GM10266 (cell line): Measurements from ENCODE around the gene PRIMPOL.
"Not testable (repeated sequence)": the region's sequence is repeated elsewhere in the genome, so short reads cannot be mapped to it uniquely, and the experiment has no call there.

Source experiments
- DNase-seq: peaks from one replicate; pipeline ENCODE4 v3.0.0; 2012; ENCODE audit errors: extremely low spot score
- TF ChIP-seq, protein P1 (sequence below): IDR thresholded peaks from 2 replicates; pipeline ENCODE4 v1.5.1; 2012; ENCODE audit warnings: mild to moderate bottlenecking, low read depth; ENCODE audit not compliant: control insufficient read depth, insufficient read depth; ENCODE audit errors: missing control alignments

PRIMPOL gene

GRCh38 chr4:184649026-184649970 is at the start of gene PRIMPOL, which contains the start of gene CASP3:
Gene PRIMPOL, plus strand, starts transcription at chr4:184649738. Its CDS starts 7,403 bp downstream, at chr4:184657141.
Gene CASP3, minus strand, starts transcription at chr4:184649447. Its CDS starts 10,994 bp downstream, at chr4:184638453.
- DNase-seq = peak; percentile 95
- TF ChIP-seq, protein P1, sequence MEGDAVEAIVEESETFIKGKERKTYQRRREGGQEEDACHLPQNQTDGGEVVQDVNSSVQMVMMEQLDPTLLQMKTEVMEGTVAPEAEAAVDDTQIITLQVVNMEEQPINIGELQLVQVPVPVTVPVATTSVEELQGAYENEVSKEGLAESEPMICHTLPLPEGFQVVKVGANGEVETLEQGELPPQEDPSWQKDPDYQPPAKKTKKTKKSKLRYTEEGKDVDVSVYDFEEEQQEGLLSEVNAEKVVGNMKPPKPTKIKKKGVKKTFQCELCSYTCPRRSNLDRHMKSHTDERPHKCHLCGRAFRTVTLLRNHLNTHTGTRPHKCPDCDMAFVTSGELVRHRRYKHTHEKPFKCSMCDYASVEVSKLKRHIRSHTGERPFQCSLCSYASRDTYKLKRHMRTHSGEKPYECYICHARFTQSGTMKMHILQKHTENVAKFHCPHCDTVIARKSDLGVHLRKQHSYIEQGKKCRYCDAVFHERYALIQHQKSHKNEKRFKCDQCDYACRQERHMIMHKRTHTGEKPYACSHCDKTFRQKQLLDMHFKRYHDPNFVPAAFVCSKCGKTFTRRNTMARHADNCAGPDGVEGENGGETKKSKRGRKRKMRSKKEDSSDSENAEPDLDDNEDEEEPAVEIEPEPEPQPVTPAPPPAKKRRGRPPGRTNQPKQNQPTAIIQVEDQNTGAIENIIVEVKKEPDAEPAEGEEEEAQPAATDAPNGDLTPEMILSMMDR = peak; percentile 45

GRCh38 chr4:184600982-184601381 is 48.6 kb upstream of the PRIMPOL start:
- DNase-seq = not testable (repeated sequence)

DNA sequence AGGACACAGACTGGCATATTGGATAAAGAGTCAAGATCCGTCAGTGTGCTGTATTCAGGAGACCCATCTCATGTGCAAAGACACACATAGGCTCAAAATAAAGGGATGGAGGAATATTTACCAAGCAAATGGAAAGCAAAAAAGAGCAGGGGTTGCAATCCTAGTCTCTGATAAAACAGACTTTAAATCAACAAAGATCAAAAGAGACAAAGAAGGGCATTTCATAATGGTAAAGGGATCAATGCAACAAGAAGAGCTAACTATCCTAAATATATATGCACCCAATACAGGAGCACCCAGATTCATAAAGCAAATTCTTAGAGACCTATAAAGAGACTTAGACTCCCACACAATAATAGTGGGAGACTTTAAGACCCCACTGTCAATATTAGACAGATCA is 46.7 kb upstream of the PRIMPOL start:
- not testable (repeated sequence) for DNase-seq

GRCh38 chr4:184607429-184607828 is 42.1 kb upstream of the PRIMPOL start:
- not testable (repeated sequence) for DNase-seq

DNA sequence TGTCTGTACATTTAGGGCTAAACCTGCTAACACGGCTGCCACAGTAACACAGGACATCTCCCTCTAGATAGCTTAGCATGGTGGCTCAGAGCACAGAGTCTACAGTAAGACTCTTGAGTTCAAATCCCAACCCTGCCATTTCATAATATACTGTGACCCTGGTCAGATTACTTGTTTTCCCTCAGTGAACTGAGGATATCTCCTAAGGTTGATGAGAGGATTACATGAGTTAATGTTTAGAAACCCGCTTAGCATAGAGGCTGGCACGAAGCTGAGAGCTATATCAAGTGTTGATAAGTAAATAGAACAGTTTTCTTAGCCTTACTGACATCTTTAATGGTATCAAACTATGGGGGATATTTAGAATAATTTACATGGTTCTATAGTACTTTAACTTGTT is 37.5 kb upstream of the PRIMPOL start:
- TF ChIP-seq, protein P1 = no peak
- no peak for DNase-seq

DNA sequence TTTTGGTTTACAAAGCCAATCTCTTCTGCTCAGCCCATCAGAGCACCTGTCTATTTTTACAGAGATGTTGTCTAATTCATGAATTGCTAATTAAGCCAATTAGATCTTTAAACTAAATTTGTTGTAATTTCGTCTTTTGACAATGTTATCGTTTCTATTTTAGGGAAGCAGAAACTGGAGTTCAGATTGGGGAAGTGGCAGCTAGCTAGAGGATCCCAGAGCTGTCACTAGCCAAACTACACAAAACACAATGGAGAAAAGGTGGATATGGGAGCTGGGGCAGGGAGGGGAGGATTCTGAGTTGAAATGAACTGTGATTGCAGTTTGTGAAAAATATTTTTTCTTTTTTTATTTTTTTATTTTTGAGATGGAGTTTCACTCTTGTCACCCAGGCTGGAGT is 36.1 kb upstream of the PRIMPOL start:
- no peak for DNase-seq
- TF ChIP-seq, protein P1 = no peak

- TF ChIP-seq, protein P1 = no peak
- no peak for DNase-seq
Observed at GRCh38 chr4:184614509-184614908, 35.0 kb upstream of the PRIMPOL start.

DNA sequence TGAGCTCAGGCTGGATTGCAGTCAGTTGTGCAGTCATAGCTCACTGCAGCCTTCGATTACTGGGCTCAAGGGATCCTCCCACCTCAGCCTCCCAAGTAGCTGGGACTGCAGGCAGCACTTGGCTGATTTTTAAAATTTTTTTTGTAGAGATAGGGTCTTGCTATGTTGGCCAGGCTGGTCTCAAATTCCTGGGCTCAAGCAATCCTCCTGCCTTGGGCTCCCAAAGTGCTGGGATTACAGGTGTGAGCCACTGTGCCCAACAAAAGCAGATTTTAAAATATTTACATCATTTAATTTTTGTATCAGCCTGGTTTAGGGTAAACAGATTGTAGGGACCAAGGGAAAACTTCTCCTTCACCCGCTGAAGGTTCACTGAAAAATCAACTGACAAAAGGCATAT is 33.4 kb upstream of the PRIMPOL start:
- not testable (repeated sequence) for DNase-seq

- DNase-seq = peak; percentile 45
- TF ChIP-seq, protein P1 = no peak
Observed at GRCh38 chr4:184616633-184617551, 32.6 kb upstream of the PRIMPOL start.
